IMR-90 (cell line): ENCODE measurements around the gene DICER1. TPM values are rescaled to one million over a fixed set of nuclear protein-coding genes. Genes with fewer than 3 reads are reported as not detected.

ENCODE experiments used
- ATAC-seq: fragments of 200-7000 bp; cut with Tn5 transposase; 2 replicates; pipeline ENCODE4 v1.9.1; 2020; ENCODE audit warnings: low read depth, mild to moderate bottlenecking, moderate library complexity
- BruUV-seq: library from RNA; stranded (reverse); fragments of 400-500 nt; replicated peaks from 2 replicates; lab custom pipeline; 2021; lab: Mats Ljungman, UMichigan
- CTCF ChIA-PET: fragments of 300-600 bp; formaldehyde crosslinking; extraction: SDS; loops from one replicate; lab custom pipeline; 2021; ENCODE audit warnings: antibody characterized with exemption; lab: Yijun Ruan, JAX
- POLR2A ChIA-PET: fragments of 300-600 bp; sonication (Branson Sonifier 250); formaldehyde crosslinking; loops from one replicate; lab custom pipeline; 2022; ENCODE audit warnings: antibody characterized with exemption; ENCODE audit not compliant: unreplicated experiment; lab: Charles Lee
- DNase-seq: peaks from one replicate; pipeline ENCODE4 v3.0.0; 2013
- H2AFZ ChIP-seq: replicated peaks from 2 replicates; pipeline ENCODE3; 2013; ENCODE audit warnings: low read length, mild to moderate bottlenecking; ENCODE audit not compliant: poor library complexity
- H2AK5ac ChIP-seq: 2 replicates; pipeline ENCODE4 v1.6.1; 2013; ENCODE audit warnings: low read depth, low read length, inconsistent platforms
- H2AK9ac ChIP-seq: replicated peaks from 2 replicates; pipeline ENCODE3; 2013; ENCODE audit warnings: mild to moderate bottlenecking, low read depth, low read length, moderate library complexity; ENCODE audit not compliant: poor library complexity
- H2BK120ac ChIP-seq: 2 replicates; pipeline ENCODE4 v1.6.1; 2013; ENCODE audit warnings: low read depth, low read length, inconsistent platforms
- H2BK15ac ChIP-seq: 3 replicates; pipeline ENCODE4 v1.6.1; 2013; ENCODE audit warnings: low read depth, low read length, inconsistent platforms
- H2BK20ac ChIP-seq: 2 replicates; pipeline ENCODE4 v1.6.1; 2013; ENCODE audit warnings: low read depth, mild to moderate bottlenecking, inconsistent platforms, low read length, moderate library complexity
- H2BK5ac ChIP-seq: 2 replicates; pipeline ENCODE4 v1.6.1; 2013; ENCODE audit warnings: mild to moderate bottlenecking, low read depth, low read length, inconsistent platforms; ENCODE audit not compliant: poor library complexity, severe bottlenecking
- H3K14ac ChIP-seq: replicated peaks from 2 replicates; pipeline ENCODE4 v1.6.1; 2013; ENCODE audit warnings: low read depth, low read length, inconsistent platforms
- H3K18ac ChIP-seq: 2 replicates; pipeline ENCODE4 v1.6.1; 2013; ENCODE audit warnings: low read depth, low read length, control low read depth
- H3K23ac ChIP-seq: 2 replicates; pipeline ENCODE4 v1.6.1; 2013; ENCODE audit warnings: low read depth, low read length, inconsistent platforms
- H3K27ac ChIP-seq: 2 replicates; pipeline ENCODE4 v1.5.1; 2013; ENCODE audit warnings: mild to moderate bottlenecking, control low read depth, low read length; ENCODE audit not compliant: insufficient read depth
- H3K27me3 ChIP-seq: 2 replicates; pipeline ENCODE4 v1.6.1; 2013; ENCODE audit warnings: low read length; ENCODE audit not compliant: control insufficient read depth, insufficient read depth
- H3K36me3 ChIP-seq: 2 replicates; pipeline ENCODE4 v1.6.1; 2013; ENCODE audit warnings: low read length, mixed read lengths; ENCODE audit not compliant: control insufficient read depth, insufficient read depth
- H3K4ac ChIP-seq: 2 replicates; pipeline ENCODE4 v1.6.1; 2013; ENCODE audit warnings: low read depth, low read length, inconsistent platforms
- H3K4me1 ChIP-seq: 2 replicates; pipeline ENCODE4 v1.6.1; 2013; ENCODE audit warnings: low read length, mixed read lengths; ENCODE audit not compliant: control insufficient read depth, insufficient read depth
- H3K4me2 ChIP-seq: 2 replicates; pipeline ENCODE4 v1.6.1; 2013; ENCODE audit warnings: low read depth, mild to moderate bottlenecking, control low read depth, low read length, moderate library complexity
- H3K4me3 ChIP-seq: 2 replicates; pipeline ENCODE4 v1.5.1; 2013; ENCODE audit warnings: low read depth, mild to moderate bottlenecking, control low read depth, low read length, moderate library complexity; ENCODE audit not compliant: insufficient read depth
- H3K56ac ChIP-seq: 2 replicates; pipeline ENCODE4 v1.6.1; 2013; ENCODE audit warnings: low read length, inconsistent platforms; ENCODE audit not compliant: insufficient read depth; ENCODE audit errors: extremely low read depth
- H3K79me1 ChIP-seq, 2 experiments: 2 replicates each; pipeline ENCODE4 v1.6.1; 2013; ENCODE audit warnings: low read length in 2 of 2, inconsistent platforms in 1 of 2, low read depth in 1 of 2
- H3K9ac ChIP-seq: 2 replicates; pipeline ENCODE4 v1.6.1; 2013; ENCODE audit warnings: low read depth, low read length, control low read depth
- H3K9me1 ChIP-seq: 2 replicates; pipeline ENCODE4 v1.6.1; 2013; ENCODE audit warnings: low read length, inconsistent platforms; ENCODE audit not compliant: insufficient read depth
- H3K9me3 ChIP-seq: 2 replicates; pipeline ENCODE4 v1.6.1; 2013; ENCODE audit warnings: low read length; ENCODE audit not compliant: control insufficient read depth, insufficient read depth
- H4K20me1 ChIP-seq: 2 replicates; pipeline ENCODE4 v1.6.1; 2013; ENCODE audit warnings: low read length, inconsistent platforms; ENCODE audit not compliant: insufficient read depth
- H4K5ac ChIP-seq: 2 replicates; pipeline ENCODE4 v1.6.1; 2013; ENCODE audit warnings: mild to moderate bottlenecking, low read depth, low read length, control low read depth
- H4K8ac ChIP-seq, 2 experiments: 2 replicates each; pipeline ENCODE4 v1.6.1; 2013; ENCODE audit warnings: low read depth in 2 of 2, low read length in 2 of 2, control low read depth in 1 of 2, inconsistent platforms in 1 of 2
- H4K91ac ChIP-seq: 2 replicates; pipeline ENCODE4 v1.6.1; 2013; ENCODE audit warnings: low read depth, low read length, inconsistent platforms; ENCODE audit not compliant: insufficient read depth
- MAFK ChIP-seq: IDR thresholded peaks from 2 replicates; pipeline ENCODE4 v1.6.1; 2012; ENCODE audit warnings: low read depth, low read length, improper control_type of control experiment
- MAZ ChIP-seq: IDR thresholded peaks from 2 replicates; pipeline ENCODE4 v1.6.1; 2012; ENCODE audit warnings: low read depth, mild to moderate bottlenecking, low read length, improper control_type of control experiment, moderate library complexity, borderline replicate concordance
- MXI1 ChIP-seq: IDR thresholded peaks from 2 replicates; pipeline ENCODE4 v1.6.1; 2012; ENCODE audit warnings: low read depth, mild to moderate bottlenecking, low read length, moderate library complexity, borderline replicate concordance
- NFE2L2 ChIP-seq: fragments of 150-350 bp; IDR thresholded peaks from 2 replicates; pipeline ENCODE4 v1.6.1; 2016; ENCODE audit warnings: low read depth, mild to moderate bottlenecking, low read length
- POLR2A ChIP-seq: IDR thresholded peaks from 2 replicates; pipeline ENCODE4 v1.6.1; 2012; ENCODE audit warnings: mild to moderate bottlenecking, low read depth, low read length
- WGBS, 2 experiments: methylation state at CpG; one replicate each; pipeline versions ENCODE4 v1.1.5 to v1.1.7; 2013; ENCODE audit warnings: missing lambda C conversion rate in 2 of 2; ENCODE audit not compliant: insufficient read length in 1 of 2; ENCODE audit errors: extremely low coverage in 2 of 2; 5-methylcytosine and 5-hydroxymethylcytosine counted together
- dilution Hi-C: fragments of 300-500 bp; cut with HindIII; formaldehyde crosslinking; loops from one replicate; pipeline ENCODE4 v1.14.3; 2018; ENCODE audit warnings: low sequenced_read_pairs; ENCODE audit not compliant: unreplicated experiment
- in situ Hi-C: fragments of 300-500 bp; cut with MboI; formaldehyde crosslinking; loops from 3 replicates; pipeline ENCODE4 v1.14.3; 2019; ENCODE audit warnings: low sequenced_read_pairs, inconsistent platforms, mixed read lengths
- intact Hi-C: fragments of 100-400 bp; cut with micrococcal nuclease; formaldehyde crosslinking; loops from 2 replicates; pipeline ENCODE4 v1.10.0; 2022
- polyA plus RNA-seq, 3 experiments: library from polyadenylated mRNA; depleted of rRNA; stranded (reverse); fragments of >200 nt; gene quantifications; 2 replicates each; pipeline ENCODE4 v1.2.3, GENCODE V29; 2012; ENCODE audit warnings: low replicate concordance in 1 of 3
- total RNA-seq: library from RNA; depleted of rRNA; stranded (reverse); fragments of >200 nt; gene quantifications from 2 replicates; pipeline ENCODE4 v1.2.3, GENCODE V29; 2012

The DICER1 gene
- total and polyA plus RNA-seq, 2 of the 4 experiments (the other 2 are of a cell fraction), result 9.7 to 49.5 TPM

DNA sequence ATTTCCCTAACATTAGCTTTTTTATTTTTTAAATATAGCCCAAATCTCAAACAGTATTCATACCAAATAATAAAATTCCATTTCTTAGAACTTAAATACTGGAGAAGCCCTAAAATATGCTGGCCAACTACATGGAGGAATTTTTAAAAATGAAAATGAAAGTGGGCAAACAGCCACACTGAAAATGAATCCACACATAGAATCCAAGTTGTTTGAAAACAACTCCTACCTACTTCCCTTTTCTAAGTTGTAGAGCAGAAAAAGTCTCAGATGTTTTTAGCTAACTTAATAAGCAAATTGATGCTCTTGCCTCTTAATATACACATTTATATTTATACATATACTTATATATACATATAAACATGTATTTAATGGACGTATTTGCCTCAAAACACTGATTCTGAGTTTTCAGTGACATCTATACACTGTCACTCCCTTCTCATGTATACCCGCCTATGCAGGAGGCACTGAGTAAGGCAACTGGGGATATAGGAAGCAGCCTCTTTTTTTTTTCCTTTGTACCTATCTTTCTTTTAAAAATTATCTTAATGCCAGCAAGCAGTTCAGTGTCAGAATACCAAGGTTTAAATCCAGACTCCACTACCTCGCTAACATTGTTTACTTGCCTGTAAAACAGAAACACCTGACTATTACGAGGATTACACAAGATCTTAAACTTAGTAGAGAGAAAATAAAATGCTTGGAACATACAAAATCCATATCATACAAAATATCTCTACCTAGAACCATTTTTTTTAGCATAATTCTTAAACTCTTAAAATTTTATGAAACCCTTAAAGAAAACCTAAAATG is 13.3 kb downstream of the DICER1 start:
- Histone ChIP-seq H3K18ac (peak overlapping the region; percentile 35; the same call in 1 of the 2 replicates), H3K4me2 (peak overlapping the region; percentile 36), H4K5ac (no peak overlapping the region), H3K14ac (no peak overlapping the region), H2BK5ac (peak overlapping the region; percentile 29), H3K27me3 (no peaks in the 10 kb centered on the region), H3K9ac (no peak overlapping the region), H2AK5ac (no peak overlapping the region), H3K4me3 (no peak overlapping the region), H4K91ac (no peak overlapping the region), H3K36me3 (no peaks in the 10 kb centered on the region), H4K20me1 (peaks cover 33% of the 10 kb centered on the region), H4K8ac (no peak overlapping the region), H3K9me3 (no peaks in the 10 kb centered on the region; the same call in 1 of the 2 replicates), H2BK20ac (no peak overlapping the region), H3K4ac (no peak overlapping the region), H3K23ac (no peak overlapping the region), H3K56ac (no peak overlapping the region), H2BK15ac (no peak overlapping the region), H3K27ac (no peak overlapping the region), H3K4me1 (peaks cover 3% of the 10 kb centered on the region), H3K9me1 (peaks cover 5% of the 10 kb centered on the region), H2BK120ac (no peak overlapping the region), H2AFZ (no peak overlapping the region), H2AK9ac (no peak overlapping the region), H3K79me1 (peaks cover 16 to 60% of the 10 kb centered on the region in 2 experiments)
- no peak for TF ChIP-seq MAFK
- no peak for TF ChIP-seq NFE2L2
- no peak for TF ChIP-seq POLR2A
- TF ChIP-seq MXI1, result no peak
- TF ChIP-seq MAZ, result no peak
- dilution Hi-C loops, result no loop called here
- in situ Hi-C loops, result loop anchor here (25.0 kb wide), 1 partner anchor 368 kb away; the partner anchor contains the start of gene SYNE3
- ATAC-seq (0 out of 2 replicates have a peak, but pooled peaks have one; percentile 27), DNase-seq (peak; percentile 29)
- ChIA-PET POLR2A (no interaction called here), CTCF (no interaction called here)
- intact Hi-C loops, result no loop called here
- no CpG with 5 or more reads among the region's 4 CpGs for WGBS, 2 experiments
- BruUV-seq, result no TSS peak
